BJ (cell line): ENCODE data around the gene KCNK5. TPM values are rescaled to one million over a fixed set of nuclear protein-coding genes. Genes with fewer than 3 reads are reported as not detected.

Experiments used
- CTCF ChIA-PET: fragments of 350-600 bp; formaldehyde crosslinking; extraction: SDS; loops from one replicate; lab custom pipeline; 2021; ENCODE audit warnings: antibody characterized with exemption, inconsistent platforms; lab: Yijun Ruan, JAX
- POLR2A ChIA-PET: fragments of 300-600 bp; sonication (Branson Sonifier 250); formaldehyde crosslinking; extraction: SDS; loops from one replicate; lab custom pipeline; 2021; ENCODE audit warnings: antibody characterized with exemption; lab: Charles Lee
- DNase-seq: peaks from one replicate; pipeline ENCODE4 v3.0.0-alpha.2; 2011; ENCODE audit warnings: low read depth
- H3K27me3 ChIP-seq: 2 replicates; pipeline ENCODE4 v1.6.0; 2011; ENCODE audit warnings: low read length; ENCODE audit not compliant: control insufficient read depth, insufficient read depth
- H3K36me3 ChIP-seq: 2 replicates; pipeline ENCODE4 v1.5.1; 2011; ENCODE audit warnings: low read length; ENCODE audit not compliant: control insufficient read depth, insufficient read depth
- H3K4me3 ChIP-seq: 2 replicates; pipeline ENCODE4 v1.5.1; 2011; ENCODE audit warnings: low read depth, mild to moderate bottlenecking, control low read depth, low read length
- polyA minus RNA-seq: library from RNA; depleted of rRNA, polyadenylated mRNA; stranded (reverse); fragments of >200 nt; gene quantifications from 2 replicates; pipeline ENCODE4 v1.2.3, GENCODE V29; 2011; rRNA and poly(A)+ RNA removed
- polyA plus RNA-seq: library from polyadenylated mRNA; depleted of rRNA; stranded (reverse); fragments of >200 nt; gene quantifications from 2 replicates; pipeline ENCODE4 v1.2.3, GENCODE V29; 2011; rRNA removed
- TF ChIP-seq, protein P1 (sequence below): IDR thresholded peaks from 2 replicates; pipeline ENCODE4 v1.5.1; 2011; ENCODE audit warnings: low read depth, mild to moderate bottlenecking, control low read depth, inconsistent platforms, low read length, moderate library complexity; ENCODE audit not compliant: insufficient read depth

KCNK5 gene, protein sequence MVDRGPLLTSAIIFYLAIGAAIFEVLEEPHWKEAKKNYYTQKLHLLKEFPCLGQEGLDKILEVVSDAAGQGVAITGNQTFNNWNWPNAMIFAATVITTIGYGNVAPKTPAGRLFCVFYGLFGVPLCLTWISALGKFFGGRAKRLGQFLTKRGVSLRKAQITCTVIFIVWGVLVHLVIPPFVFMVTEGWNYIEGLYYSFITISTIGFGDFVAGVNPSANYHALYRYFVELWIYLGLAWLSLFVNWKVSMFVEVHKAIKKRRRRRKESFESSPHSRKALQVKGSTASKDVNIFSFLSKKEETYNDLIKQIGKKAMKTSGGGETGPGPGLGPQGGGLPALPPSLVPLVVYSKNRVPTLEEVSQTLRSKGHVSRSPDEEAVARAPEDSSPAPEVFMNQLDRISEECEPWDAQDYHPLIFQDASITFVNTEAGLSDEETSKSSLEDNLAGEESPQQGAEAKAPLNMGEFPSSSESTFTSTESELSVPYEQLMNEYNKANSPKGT
- polyA plus RNA-seq (not detected in 2 replicates), polyA minus RNA-seq (0.05 TPM in 1 of 2 replicates, not detected in the other)

DNA sequence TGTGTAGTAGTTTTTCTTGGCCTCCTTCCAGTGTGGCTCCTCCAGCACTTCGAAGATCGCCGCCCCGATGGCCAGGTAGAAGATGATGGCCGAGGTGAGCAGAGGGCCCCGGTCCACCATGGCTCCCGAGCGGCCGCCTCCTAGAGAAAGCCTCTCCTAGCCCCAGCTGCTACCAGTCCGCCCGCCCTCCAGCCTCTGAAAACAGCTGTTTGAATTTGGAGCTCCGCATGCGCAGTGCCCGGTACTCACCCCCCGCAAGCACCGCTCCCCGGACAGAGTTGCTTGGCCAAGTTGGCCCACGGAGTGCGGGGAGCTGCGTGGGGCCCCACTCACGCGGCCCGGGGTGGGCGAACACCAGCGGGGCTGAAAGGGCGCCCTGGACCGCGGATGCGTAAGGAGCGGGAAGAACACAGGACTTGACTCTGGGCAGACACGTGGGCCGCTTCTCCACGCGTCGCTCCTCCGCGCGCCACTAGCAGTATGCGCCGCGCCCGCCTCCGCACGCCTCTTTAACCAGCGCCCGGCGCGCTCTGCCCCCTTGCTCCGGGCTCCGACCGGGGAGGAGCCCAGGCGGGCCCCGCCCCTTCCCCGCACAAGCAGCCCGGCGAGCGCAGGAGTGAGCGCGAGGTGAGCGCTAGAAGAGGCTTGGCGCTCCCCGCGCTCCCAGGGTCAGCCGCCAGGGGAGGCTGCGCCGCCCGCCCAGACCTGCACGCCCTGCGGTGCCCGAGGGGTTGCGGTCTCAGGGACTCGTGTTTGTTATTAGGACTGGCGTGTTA is at the start of gene KCNK5:
Gene KCNK5 (minus strand): TSS at position 484 of the 776 bp plus-strand sequence. CDS start 364 bp downstream, at position 120.
- Histone ChIP-seq H3K27me3 (peaks cover 7% of the 10 kb centered on the region), H3K36me3 (no peaks in the 10 kb centered on the region), H3K4me3 (peak within 1 kb of the TSS; percentile 23)
- TF ChIP-seq, protein P1, sequence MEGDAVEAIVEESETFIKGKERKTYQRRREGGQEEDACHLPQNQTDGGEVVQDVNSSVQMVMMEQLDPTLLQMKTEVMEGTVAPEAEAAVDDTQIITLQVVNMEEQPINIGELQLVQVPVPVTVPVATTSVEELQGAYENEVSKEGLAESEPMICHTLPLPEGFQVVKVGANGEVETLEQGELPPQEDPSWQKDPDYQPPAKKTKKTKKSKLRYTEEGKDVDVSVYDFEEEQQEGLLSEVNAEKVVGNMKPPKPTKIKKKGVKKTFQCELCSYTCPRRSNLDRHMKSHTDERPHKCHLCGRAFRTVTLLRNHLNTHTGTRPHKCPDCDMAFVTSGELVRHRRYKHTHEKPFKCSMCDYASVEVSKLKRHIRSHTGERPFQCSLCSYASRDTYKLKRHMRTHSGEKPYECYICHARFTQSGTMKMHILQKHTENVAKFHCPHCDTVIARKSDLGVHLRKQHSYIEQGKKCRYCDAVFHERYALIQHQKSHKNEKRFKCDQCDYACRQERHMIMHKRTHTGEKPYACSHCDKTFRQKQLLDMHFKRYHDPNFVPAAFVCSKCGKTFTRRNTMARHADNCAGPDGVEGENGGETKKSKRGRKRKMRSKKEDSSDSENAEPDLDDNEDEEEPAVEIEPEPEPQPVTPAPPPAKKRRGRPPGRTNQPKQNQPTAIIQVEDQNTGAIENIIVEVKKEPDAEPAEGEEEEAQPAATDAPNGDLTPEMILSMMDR, result peak; percentile 28; the same call in 1 of the 2 replicates
- DNase-seq, result no peak
- ChIA-PET CTCF (no interaction called here), POLR2A (no interaction called here)

DNA sequence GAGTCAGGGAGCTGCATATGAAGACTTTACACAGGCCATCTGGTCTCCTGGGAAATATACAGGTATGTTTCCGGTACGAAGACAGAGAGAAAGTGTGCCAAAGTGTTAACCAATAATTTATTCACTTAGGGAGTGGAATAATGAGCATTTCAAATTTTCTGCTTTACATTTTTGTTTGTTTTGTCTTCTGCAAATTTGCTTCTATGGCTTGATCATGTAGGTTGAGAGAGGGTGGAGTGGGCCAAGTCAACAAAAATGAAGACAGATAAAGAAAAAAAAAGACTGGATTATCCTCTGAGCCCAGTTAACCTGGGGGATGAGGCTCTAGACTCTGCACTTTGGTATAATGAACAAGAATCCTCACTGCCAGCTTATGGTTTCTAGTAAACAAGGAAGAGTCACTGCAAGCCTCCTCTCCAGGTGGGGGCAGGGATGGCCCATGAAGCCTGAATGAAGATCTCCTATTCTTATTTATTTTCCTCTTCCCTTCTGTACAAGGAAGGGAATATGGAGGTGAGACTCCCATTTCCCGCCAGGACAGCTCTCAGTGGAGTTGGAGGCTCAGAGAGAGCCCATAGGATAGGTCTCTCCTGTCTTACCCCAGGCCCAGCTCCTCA is 47.2 kb upstream of the KCNK5 start:
- ChIA-PET CTCF (no interaction called here), POLR2A (no interaction called here)
- TF ChIP-seq, protein P1, result no peak

DNA sequence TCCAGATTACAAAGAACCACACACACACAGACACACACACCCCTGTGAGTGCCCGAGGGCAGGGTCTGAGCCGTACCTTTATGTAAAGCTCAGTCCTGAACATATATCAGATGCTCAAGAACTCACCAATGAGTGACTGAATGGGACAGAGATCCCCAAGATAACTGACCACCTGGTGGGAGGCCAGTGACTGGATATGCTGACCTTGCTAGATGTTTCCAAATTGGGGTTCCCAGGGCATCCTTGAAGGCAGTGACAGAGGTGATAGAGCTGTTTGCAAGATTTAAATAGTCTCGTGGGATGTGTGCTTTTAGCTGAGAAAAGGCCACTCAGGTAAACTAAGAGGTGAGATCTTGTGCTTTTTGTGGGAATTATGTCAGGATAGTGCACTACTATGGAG is 45.6 kb upstream of the KCNK5 start:
- POLR2A ChIA-PET, result no interaction called here

More for the DNA sequence above, 47.2 kb upstream of the KCNK5 start:
- DNase-seq, result no peak
- Histone ChIP-seq H3K27me3 (no peaks in the 10 kb centered on the region), H3K36me3 (no peaks in the 10 kb centered on the region), H3K4me3 (no peak overlapping the region)

DNA sequence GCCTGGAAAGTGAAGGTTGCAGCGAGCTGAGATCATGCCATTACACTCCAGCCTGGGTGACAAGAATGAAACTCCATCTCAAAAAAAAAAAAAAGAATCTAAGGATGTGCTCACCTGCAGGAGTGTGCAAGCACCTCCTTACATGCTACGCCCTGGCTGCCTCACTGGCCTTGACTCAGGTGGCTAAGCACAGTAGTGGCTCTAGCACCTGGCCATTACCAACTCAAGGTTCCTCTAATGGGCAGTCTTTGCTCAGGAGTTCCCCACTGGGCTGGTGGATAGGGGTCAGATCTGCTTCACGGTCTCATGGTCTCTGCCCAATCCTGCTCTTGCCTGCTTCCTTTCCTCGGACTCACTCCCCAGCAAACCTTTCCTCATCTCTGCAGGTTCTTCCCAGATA is 45.2 kb upstream of the KCNK5 start:
- Histone ChIP-seq H3K27me3 (no peaks in the 10 kb centered on the region), H3K4me3 (no peak overlapping the region), H3K36me3 (no peaks in the 10 kb centered on the region)
- DNase-seq, result no peak
- ChIA-PET POLR2A (no interaction called here), CTCF (interaction anchor here (1.5 to 1.8 kb wide), 2 partner anchors 15 to 36 kb away, joined by 3 to 7 read pairs; no protein-coding TSS in a partner anchor)
- TF ChIP-seq, protein P1, result no peak

More for the DNA sequence above, 45.6 kb upstream of the KCNK5 start:
- Histone ChIP-seq H3K36me3 (no peaks in the 10 kb centered on the region), H3K27me3 (no peaks in the 10 kb centered on the region), H3K4me3 (no peak overlapping the region)
- DNase-seq, result no peak
- TF ChIP-seq, protein P1, result no peak
- CTCF ChIA-PET, result interaction anchor here (1.5 to 1.8 kb wide), 2 partner anchors 15 to 36 kb away, joined by 3 to 7 read pairs; no protein-coding TSS in a partner anchor
